Measurements from ENCODE around the gene PAK5. TPM values are rescaled to one million over a fixed set of nuclear protein-coding genes. Genes with fewer than 3 reads are reported as not detected.

The PAK5 gene
- total and polyA plus RNA-seq, 4 donors: 0.08 to 0.63 (median 0.26) TPM

- no peaks in the 10 kb centered on the region for H3K9me3 ChIP-seq (ENCODE audit: control insufficient read depth, low read length)
- ATAC-seq (ENCODE audit: low FRiP score): no peak
- H3K27ac ChIP-seq (ENCODE audit: low read depth in 1 of 2, low read length in 2 of 2): no peak overlapping the region
- H3K36me3 ChIP-seq (ENCODE audit: control insufficient read depth in 1 of 2, insufficient read depth in 2 of 2, low read length in 1 of 2): no peaks in the 10 kb centered on the region
- no peaks in the 10 kb centered on the region for H3K27me3 ChIP-seq (ENCODE audit: control insufficient read depth in 1 of 2, insufficient read depth in 2 of 2, low read length in 1 of 2)
- DNase-seq: no peak
- H3K4me3 ChIP-seq (ENCODE audit: low read length in 2 of 2): no peak overlapping the region
- WGBS, 2 donors: 46 to 49% methylated on average over 4 of the region's 4 CpGs
- intact Hi-C loops (cut with DNase I): no loop called here
- H3K4me1 ChIP-seq (ENCODE audit: control insufficient read depth in 1 of 2, insufficient read depth in 2 of 2, low read length in 2 of 2): no peaks in the 10 kb centered on the region
Measured at GRCh38 chr20:9686455-9686854, 152.4 kb downstream of the PAK5 start.

GRCh38 chr20:9686001-9686400 is 152.9 kb downstream of the PAK5 start:
- no peaks in the 10 kb centered on the region for H3K9me3 ChIP-seq (ENCODE audit: control insufficient read depth, low read length)
- no peak overlapping the region for H3K27ac ChIP-seq (ENCODE audit: low read depth in 1 of 2, low read length in 2 of 2)
- H3K4me3 ChIP-seq (ENCODE audit: low read length in 2 of 2): no peak overlapping the region
- no peaks in the 10 kb centered on the region for H3K4me1 ChIP-seq (ENCODE audit: control insufficient read depth in 1 of 2, insufficient read depth in 2 of 2, low read length in 2 of 2)
- intact Hi-C loops (cut with DNase I): no loop called here
- no peaks in the 10 kb centered on the region for H3K36me3 ChIP-seq (ENCODE audit: control insufficient read depth in 1 of 2, insufficient read depth in 2 of 2, low read length in 1 of 2)
- no peaks in the 10 kb centered on the region for H3K27me3 ChIP-seq (ENCODE audit: control insufficient read depth in 1 of 2, insufficient read depth in 2 of 2, low read length in 1 of 2)
- ATAC-seq (ENCODE audit: low FRiP score): no peak
- no peak for DNase-seq

- Histone ChIP-seq H3K36me3 (ENCODE audit: control insufficient read depth in 1 of 2, insufficient read depth in 2 of 2, low read length in 1 of 2) (no peaks in the 10 kb centered on the region), H3K27ac (ENCODE audit: low read depth in 1 of 2, low read length in 2 of 2) (no peak overlapping the region), H3K4me1 (ENCODE audit: control insufficient read depth in 1 of 2, insufficient read depth in 2 of 2, low read length in 2 of 2) (no peaks in the 10 kb centered on the region), H3K27me3 (ENCODE audit: control insufficient read depth in 1 of 2, insufficient read depth in 2 of 2, low read length in 1 of 2) (no peaks in the 10 kb centered on the region), H3K9me3 (ENCODE audit: control insufficient read depth, low read length) (no peaks in the 10 kb centered on the region), H3K4me3 (ENCODE audit: low read length in 2 of 2) (no peak overlapping the region)
- no peak for ATAC-seq (ENCODE audit: low FRiP score)
- intact Hi-C loops (cut with DNase I): no loop called here
- no peak for DNase-seq
Measured at GRCh38 chr20:9685011-9685410, 153.9 kb downstream of the PAK5 start.

GRCh38 chr20:9677100-9677623 is 161.7 kb downstream of the PAK5 start:
- Histone ChIP-seq H3K9me3 (ENCODE audit: control insufficient read depth, low read length) (no peaks in the 10 kb centered on the region), H3K36me3 (ENCODE audit: control insufficient read depth in 1 of 2, insufficient read depth in 2 of 2, low read length in 1 of 2) (no peaks in the 10 kb centered on the region), H3K27ac (ENCODE audit: low read depth in 1 of 2, low read length in 2 of 2) (no peak overlapping the region), H3K4me1 (ENCODE audit: control insufficient read depth in 1 of 2, insufficient read depth in 2 of 2, low read length in 2 of 2) (no peaks in the 10 kb centered on the region), H3K27me3 (ENCODE audit: control insufficient read depth in 1 of 2, insufficient read depth in 2 of 2, low read length in 1 of 2) (no peaks in the 10 kb centered on the region), H3K4me3 (ENCODE audit: low read length in 2 of 2) (no peak overlapping the region)
- 82 to 83% methylated on average over 3 of the region's 3 CpGs for WGBS, 2 donors
- ATAC-seq (ENCODE audit: low FRiP score) (no peak), DNase-seq (no peak)
- intact Hi-C loops (cut with DNase I): no loop called here

- H3K9me3 ChIP-seq (ENCODE audit: control insufficient read depth, low read length): no peaks in the 10 kb centered on the region
- intact Hi-C loops (cut with DNase I): no loop called here
- no peaks in the 10 kb centered on the region for H3K36me3 ChIP-seq (ENCODE audit: control insufficient read depth in 1 of 2, insufficient read depth in 2 of 2, low read length in 1 of 2)
Measured at GRCh38 chr20:9672981-9673380, 165.9 kb downstream of the PAK5 start.

GRCh38 chr20:9672027-9672426 is 166.8 kb downstream of the PAK5 start:
- Histone ChIP-seq H3K27ac (ENCODE audit: low read depth in 1 of 2, low read length in 2 of 2) (no peak overlapping the region), H3K27me3 (ENCODE audit: control insufficient read depth in 1 of 2, insufficient read depth in 2 of 2, low read length in 1 of 2) (no peaks in the 10 kb centered on the region), H3K4me3 (ENCODE audit: low read length in 2 of 2) (no peak overlapping the region), H3K4me1 (ENCODE audit: control insufficient read depth in 1 of 2, insufficient read depth in 2 of 2, low read length in 2 of 2) (no peaks in the 10 kb centered on the region), H3K36me3 (ENCODE audit: control insufficient read depth in 1 of 2, insufficient read depth in 2 of 2, low read length in 1 of 2) (no peaks in the 10 kb centered on the region), H3K9me3 (ENCODE audit: control insufficient read depth, low read length) (no peaks in the 10 kb centered on the region)
- WGBS, 2 donors: 81 to 82% methylated on average over 2 of the region's 2 CpGs
- intact Hi-C loops (cut with DNase I): no loop called here
- DNase-seq: no peak
- ATAC-seq (ENCODE audit: low FRiP score): no peak

More at GRCh38 chr20:9672981-9673380, 165.9 kb downstream of the PAK5 start:
- no peaks in the 10 kb centered on the region for H3K4me1 ChIP-seq (ENCODE audit: control insufficient read depth in 1 of 2, insufficient read depth in 2 of 2, low read length in 2 of 2)
- DNase-seq (no peak), ATAC-seq (ENCODE audit: low FRiP score) (no peak)
- H3K27ac ChIP-seq (ENCODE audit: low read depth in 1 of 2, low read length in 2 of 2): no peak overlapping the region
- H3K27me3 ChIP-seq (ENCODE audit: control insufficient read depth in 1 of 2, insufficient read depth in 2 of 2, low read length in 1 of 2): no peaks in the 10 kb centered on the region
- H3K4me3 ChIP-seq (ENCODE audit: low read length in 2 of 2): no peak overlapping the region

GRCh38 chr20:9668381-9668780 is 170.5 kb downstream of the PAK5 start:
- 61% methylated on average over 4 of the region's 4 CpGs for WGBS, 2 donors
- Histone ChIP-seq H3K36me3 (ENCODE audit: control insufficient read depth in 1 of 2, insufficient read depth in 2 of 2, low read length in 1 of 2) (no peaks in the 10 kb centered on the region), H3K27ac (ENCODE audit: low read depth in 1 of 2, low read length in 2 of 2) (no peak overlapping the region), H3K9me3 (ENCODE audit: control insufficient read depth, low read length) (no peaks in the 10 kb centered on the region), H3K4me3 (ENCODE audit: low read length in 2 of 2) (no peak overlapping the region), H3K27me3 (ENCODE audit: control insufficient read depth in 1 of 2, insufficient read depth in 2 of 2, low read length in 1 of 2) (no peaks in the 10 kb centered on the region), H3K4me1 (ENCODE audit: control insufficient read depth in 1 of 2, insufficient read depth in 2 of 2, low read length in 2 of 2) (no peaks in the 10 kb centered on the region)
- intact Hi-C loops (cut with DNase I): no loop called here
- ATAC-seq (ENCODE audit: low FRiP score) (no peak), DNase-seq (no peak)

GRCh38 chr20:9663423-9663822 is 175.5 kb downstream of the PAK5 start:
- 70 to 78% methylated on average over 3 of the region's 3 CpGs for WGBS, 2 donors
- intact Hi-C loops (cut with DNase I): no loop called here
- Histone ChIP-seq H3K9me3 (ENCODE audit: control insufficient read depth, low read length) (peaks cover 3% of the 10 kb centered on the region), H3K4me3 (ENCODE audit: low read length in 2 of 2) (no peak overlapping the region), H3K36me3 (ENCODE audit: control insufficient read depth in 1 of 2, insufficient read depth in 2 of 2, low read length in 1 of 2) (no peaks in the 10 kb centered on the region), H3K27me3 (ENCODE audit: control insufficient read depth in 1 of 2, insufficient read depth in 2 of 2, low read length in 1 of 2) (no peaks in the 10 kb centered on the region), H3K4me1 (ENCODE audit: control insufficient read depth in 1 of 2, insufficient read depth in 2 of 2, low read length in 2 of 2) (no peaks in the 10 kb centered on the region), H3K27ac (ENCODE audit: low read depth in 1 of 2, low read length in 2 of 2) (no peak overlapping the region)
- no peak for ATAC-seq (ENCODE audit: low FRiP score)
- DNase-seq: no peak

GRCh38 chr20:9660236-9660868 is 178.5 kb downstream of the PAK5 start:
- intact Hi-C loops (cut with DNase I): no loop called here
- DNase-seq (no peak), ATAC-seq (ENCODE audit: low FRiP score) (no peak)
- Histone ChIP-seq H3K4me3 (ENCODE audit: low read length in 2 of 2) (no peak overlapping the region), H3K9me3 (ENCODE audit: control insufficient read depth, low read length) (peaks cover 3% of the 10 kb centered on the region), H3K27me3 (ENCODE audit: control insufficient read depth in 1 of 2, insufficient read depth in 2 of 2, low read length in 1 of 2) (peaks cover 0 to 2% of the 10 kb centered on the region in 2 donors), H3K4me1 (ENCODE audit: control insufficient read depth in 1 of 2, insufficient read depth in 2 of 2, low read length in 2 of 2) (no peaks in the 10 kb centered on the region), H3K27ac (ENCODE audit: low read depth in 1 of 2, low read length in 2 of 2) (no peak overlapping the region), H3K36me3 (ENCODE audit: control insufficient read depth in 1 of 2, insufficient read depth in 2 of 2, low read length in 1 of 2) (no peaks in the 10 kb centered on the region)
- WGBS, 2 donors: 39 to 48% methylated on average over 8 of the region's 8 CpGs
